GM19023 (cell line): ENCODE results near the gene ANKRD11.

Source experiments
- ATAC-seq: cut with Tn5 transposase; IDR thresholded peaks from one replicate; pipeline ENCODE4 v1.9.1; 2021; ENCODE audit warnings: mild to moderate bottlenecking, moderate library complexity; ENCODE audit not compliant: unreplicated experiment

Gene ANKRD11

GRCh38 chr16:89355686-89356085 lies 134.7 kb downstream of the ANKRD11 start:
- no peak for ATAC-seq

DNA sequence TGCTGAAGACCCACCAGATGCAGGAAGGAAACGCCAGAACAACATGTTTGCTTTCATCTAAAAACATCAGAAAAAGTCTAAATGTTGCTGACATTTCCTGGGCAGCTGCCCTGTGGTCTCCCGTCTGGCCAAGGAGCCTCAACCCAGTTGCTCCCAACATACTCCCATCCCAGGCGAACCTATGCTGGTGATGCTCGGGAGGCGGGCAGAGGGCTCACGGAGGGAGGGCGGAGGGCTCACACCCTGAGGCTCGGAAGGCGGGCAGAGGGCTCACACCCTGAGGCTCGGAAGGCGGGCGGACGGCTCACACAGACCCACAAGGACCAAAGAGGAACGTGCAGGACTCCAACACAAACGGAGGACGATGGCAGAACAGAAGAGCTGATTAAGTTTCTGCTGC lies 135.4 kb downstream of the ANKRD11 start:
- ATAC-seq, result no peak

DNA sequence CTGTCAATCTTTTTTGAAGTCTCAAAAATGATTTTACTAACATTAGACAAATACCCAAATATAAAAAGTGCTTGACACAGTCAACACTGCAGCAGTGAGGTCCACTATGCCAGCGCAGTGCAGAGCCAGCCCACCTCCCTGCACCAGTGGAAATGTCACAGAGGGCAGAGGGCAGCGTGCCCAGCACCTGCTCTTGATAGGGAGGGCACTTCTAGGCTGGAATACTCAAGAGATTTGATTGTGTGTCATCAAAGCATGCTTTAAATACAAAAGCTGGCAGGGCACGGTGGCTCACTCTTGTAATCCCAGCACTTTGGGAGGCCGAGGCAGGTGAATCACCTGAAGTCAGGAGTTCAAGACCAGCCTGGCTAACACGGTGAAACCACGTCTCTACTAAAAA lies 136.0 kb downstream of the ANKRD11 start:
- no peak for ATAC-seq

- no peak for ATAC-seq
Observed at GRCh38 chr16:89352091-89352681, 138.2 kb downstream of the ANKRD11 start.

- no peak for ATAC-seq
Observed at GRCh38 chr16:89351645-89352044, 138.7 kb downstream of the ANKRD11 start.

GRCh38 chr16:89350701-89351380 lies 139.5 kb downstream of the ANKRD11 start:
- no peak for ATAC-seq

DNA sequence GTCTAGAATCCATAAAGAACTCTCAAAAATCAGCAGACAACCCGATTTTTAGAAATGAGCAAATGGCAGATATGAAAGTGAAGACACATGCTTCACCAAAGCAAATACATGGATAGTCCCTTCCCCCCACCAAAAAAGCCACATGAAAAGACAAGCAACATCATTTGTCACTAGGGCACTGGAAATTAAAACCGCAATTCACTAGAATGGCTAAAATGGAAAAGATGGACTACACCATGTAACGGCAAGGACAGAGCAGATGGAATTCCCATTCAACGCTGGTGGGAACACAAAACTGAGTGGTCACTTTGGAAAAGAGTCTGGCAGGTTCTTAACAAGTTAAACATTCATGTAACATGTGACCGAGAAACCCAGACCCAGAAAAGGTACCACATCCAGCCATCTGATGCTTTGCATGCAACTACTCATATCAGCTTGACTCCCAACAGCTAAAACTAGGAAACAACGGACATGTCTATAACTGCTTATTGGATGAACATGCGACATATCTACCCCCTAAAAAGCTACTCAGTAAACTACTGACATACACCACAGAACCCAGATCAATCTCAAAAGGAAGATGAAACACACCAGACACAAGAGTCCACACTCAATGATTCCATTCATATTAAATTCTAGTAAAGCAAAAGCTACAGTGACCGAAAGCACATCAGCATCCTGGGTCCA lies 140.3 kb downstream of the ANKRD11 start:
- ATAC-seq, result no peak

DNA sequence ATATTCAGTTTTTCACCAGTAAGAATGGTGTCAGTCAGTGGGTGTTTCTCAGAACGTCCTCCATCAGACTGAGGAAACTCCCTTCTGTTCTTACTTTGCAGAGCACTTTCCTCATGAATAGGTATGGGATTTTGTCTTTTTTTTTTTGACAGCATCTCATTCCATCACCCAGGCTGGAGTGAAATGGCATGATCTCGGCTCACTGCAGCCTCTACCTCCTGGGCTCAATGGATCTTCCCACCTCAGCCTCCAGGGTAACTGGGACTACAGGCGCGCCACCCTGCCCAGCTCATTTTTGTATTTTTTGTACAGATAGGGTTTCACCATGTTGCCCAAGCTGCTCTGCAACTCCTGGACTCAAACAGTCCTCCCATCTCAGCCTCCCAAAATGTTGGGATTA lies 142.6 kb downstream of the ANKRD11 start:
- ATAC-seq, result no peak

DNA sequence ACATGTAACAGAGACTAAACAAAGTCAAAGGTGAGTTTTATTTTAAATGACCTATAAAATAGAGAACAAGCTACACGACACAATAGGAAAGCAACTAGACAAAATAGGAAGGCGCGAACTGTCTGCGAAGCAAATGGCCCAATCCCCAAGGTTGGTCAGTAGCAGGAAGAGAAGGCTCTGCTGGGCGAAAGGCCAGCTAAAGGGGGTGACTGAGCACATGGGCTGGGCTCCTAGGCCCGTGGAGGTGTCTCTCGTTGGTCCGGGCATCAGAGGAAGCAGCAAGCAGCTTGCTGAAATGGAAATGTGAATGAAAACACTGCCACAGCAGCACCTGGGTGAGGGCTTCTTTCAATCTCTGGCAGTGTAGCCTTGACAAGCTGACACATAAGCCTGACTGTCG lies 143.5 kb downstream of the ANKRD11 start:
- ATAC-seq, result no peak

- ATAC-seq, result no peak
Observed at GRCh38 chr16:89345642-89346150, 144.7 kb downstream of the ANKRD11 start.

GRCh38 chr16:89344846-89345611 lies 145.3 kb downstream of the ANKRD11 start:
- ATAC-seq, result no peak

DNA sequence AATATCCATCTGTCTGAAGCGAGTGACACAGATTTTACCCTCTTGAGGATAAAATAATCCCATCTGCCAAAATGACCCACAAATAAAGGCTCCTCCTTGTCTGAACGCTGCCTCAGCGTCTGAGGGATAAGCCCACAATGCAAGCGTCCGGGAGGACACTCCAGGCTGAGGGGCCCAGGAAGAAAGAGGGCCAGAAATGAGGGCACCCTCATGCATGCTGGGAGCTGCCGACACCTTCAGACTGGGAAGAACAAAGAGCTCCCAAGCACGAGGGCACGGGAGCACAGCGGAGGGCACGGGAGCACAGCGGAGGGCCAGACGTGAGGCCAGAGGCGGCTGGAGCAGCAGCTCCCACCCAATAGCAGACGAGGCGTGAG lies 145.9 kb downstream of the ANKRD11 start:
- no peak for ATAC-seq

- no peak for ATAC-seq
Observed at GRCh38 chr16:89343501-89344457, 146.6 kb downstream of the ANKRD11 start.

DNA sequence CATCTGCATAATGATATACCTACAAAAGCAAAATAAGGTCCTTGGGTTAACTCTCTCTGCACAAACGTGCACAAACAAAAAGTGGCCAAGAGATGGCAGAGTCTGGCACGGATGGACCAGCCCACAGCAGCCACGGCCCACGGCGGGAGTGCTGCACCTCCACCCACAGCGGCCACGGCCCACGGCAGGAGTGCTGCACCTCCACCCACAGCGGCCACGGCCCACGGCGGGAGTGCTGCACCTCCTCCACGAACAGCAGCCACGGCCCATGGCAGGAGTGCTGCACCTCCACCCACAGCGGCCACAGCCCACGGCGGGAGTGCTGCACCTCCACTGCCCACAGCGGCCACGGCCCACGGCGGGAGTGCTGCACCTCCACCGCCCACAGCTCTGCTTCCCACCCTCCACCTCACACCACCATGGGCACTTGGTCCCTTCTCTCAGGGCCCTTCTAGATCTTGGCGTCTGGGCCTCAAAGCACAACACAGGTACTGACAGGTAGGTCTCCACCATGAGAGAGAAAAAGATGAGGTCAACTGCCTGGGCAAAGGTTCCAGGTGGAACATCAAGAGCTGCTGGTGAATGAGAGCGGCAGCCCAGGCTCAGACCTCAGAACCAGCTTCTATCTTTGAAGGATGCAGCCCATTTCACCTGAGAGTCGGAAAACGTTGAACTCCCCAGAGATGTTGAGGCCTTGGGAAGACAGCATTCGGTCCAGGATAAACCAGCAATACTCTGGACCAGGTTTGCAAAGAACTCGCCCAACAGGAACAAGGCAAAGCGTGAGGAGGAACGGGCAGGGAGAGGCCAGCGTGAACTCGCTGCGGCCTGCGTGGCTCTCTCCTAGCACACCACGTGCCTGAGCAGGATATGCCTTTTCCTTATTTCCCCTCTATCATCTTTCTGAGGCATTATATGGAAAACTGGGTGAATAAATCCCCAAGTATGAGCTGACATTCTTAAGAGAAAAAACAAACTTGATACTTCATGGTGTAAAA lies 148.4 kb downstream of the ANKRD11 start:
- ATAC-seq, result no peak

DNA sequence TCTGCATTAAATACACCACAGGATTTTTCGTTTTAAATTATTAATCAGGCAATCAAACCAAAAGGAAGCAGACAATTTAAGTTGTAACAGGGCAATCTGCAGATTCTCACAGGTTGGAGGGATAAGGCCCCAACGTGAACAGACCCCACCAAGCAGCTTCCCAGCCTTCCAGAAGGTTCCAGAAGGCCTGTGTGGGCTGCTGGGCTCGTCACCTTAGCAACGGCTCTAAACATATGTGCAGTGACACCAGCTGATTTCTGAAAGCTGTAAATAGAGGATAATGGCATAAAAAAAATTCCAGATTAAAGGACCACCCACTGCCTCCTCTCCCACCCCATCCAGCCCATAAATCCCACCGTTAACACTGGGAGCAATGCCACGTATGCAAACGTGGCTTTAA lies 149.1 kb downstream of the ANKRD11 start:
- ATAC-seq, result no peak

GRCh38 chr16:89338863-89339262 lies 151.5 kb downstream of the ANKRD11 start:
- no peak for ATAC-seq

DNA sequence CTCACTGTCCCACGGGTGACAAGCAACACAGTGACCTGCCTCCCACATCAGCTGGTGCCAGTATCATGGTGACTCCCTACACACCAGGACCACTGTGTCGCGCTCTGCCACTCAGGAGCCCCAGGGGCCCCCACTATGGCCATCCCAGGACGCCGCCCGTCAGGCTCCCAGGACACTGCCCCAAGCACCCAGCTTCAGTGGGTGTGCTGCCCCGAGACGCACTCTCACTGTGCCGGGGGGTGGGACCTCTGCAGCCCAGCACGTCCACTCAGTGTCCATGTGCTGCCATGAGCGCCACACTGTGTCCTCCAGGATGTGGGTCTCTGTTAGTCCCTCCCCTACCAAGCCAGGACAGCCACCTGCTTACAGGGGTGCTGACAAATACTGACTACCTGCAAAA lies 152.4 kb downstream of the ANKRD11 start:
- no peak for ATAC-seq

- no peak for ATAC-seq
Observed at GRCh38 chr16:89335803-89336485, 154.4 kb downstream of the ANKRD11 start.
